ENCODE results near the gene HMGXB3.

DNA sequence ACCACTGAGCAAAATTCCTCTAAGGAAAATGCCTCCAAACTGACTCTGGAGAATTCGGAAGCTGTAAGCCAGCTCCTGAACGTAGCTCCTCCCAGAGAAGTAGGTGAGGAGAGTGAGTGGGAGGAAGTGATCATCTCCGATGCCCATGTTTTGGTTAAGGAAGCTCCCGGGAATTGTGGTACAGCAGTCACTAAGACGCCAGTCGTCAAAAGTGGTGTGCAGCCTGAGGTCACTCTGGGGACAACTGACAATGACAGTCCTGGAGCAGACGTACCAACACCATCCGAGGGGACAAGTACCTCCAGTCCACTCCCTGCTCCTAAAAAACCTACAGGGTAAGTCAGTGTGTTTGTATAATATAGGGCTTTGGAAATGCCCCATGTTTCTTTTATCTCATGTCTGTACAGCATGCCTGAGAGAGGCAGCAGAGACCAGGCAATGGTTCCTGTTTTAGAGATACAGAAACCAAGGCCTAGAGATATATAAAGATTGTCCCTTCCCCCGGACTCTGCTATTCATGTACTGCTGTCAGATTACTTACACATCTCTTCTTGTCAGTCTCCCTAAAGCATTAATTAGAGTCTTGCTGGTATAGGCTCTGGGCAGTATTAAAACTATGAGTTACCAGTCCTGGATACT lies 23.9 kb downstream of the HMGXB3 start:
- TF ChIP-seq ESRRG (CRISPR knock-in tag; IDR thresholded peaks at IDR 0.05) (no peak), OSR1 (CRISPR knock-in tag; IDR thresholded peaks at IDR 0.05) (no peak), ZNF8 (CRISPR knock-in tag; IDR thresholded peaks at IDR 0.05) (no peak), GLIS3 (CRISPR knock-in tag; IDR thresholded peaks at IDR 0.05) (no peak), TCF4 (CRISPR knock-in tag; IDR thresholded peaks at IDR 0.05; ENCODE audit: borderline replicate concordance) (no peak), ZFP3 (CRISPR knock-in tag; IDR thresholded peaks at IDR 0.05) (no peak), RARB (CRISPR knock-in tag; IDR thresholded peaks at IDR 0.05) (no peak), ARNTL (CRISPR knock-in tag; IDR thresholded peaks at IDR 0.05; ENCODE audit: borderline replicate concordance, low read depth) (no peak)
- TF ChIP-seq, protein P1, sequence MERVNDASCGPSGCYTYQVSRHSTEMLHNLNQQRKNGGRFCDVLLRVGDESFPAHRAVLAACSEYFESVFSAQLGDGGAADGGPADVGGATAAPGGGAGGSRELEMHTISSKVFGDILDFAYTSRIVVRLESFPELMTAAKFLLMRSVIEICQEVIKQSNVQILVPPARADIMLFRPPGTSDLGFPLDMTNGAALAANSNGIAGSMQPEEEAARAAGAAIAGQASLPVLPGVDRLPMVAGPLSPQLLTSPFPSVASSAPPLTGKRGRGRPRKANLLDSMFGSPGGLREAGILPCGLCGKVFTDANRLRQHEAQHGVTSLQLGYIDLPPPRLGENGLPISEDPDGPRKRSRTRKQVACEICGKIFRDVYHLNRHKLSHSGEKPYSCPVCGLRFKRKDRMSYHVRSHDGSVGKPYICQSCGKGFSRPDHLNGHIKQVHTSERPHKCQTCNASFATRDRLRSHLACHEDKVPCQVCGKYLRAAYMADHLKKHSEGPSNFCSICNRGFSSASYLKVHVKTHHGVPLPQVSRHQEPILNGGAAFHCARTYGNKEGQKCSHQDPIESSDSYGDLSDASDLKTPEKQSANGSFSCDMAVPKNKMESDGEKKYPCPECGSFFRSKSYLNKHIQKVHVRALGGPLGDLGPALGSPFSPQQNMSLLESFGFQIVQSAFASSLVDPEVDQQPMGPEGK (CRISPR knock-in tag; IDR thresholded peaks at IDR 0.05; ENCODE audit: borderline replicate concordance): no peak
